Measurements from ENCODE around the gene CMA1.

DNA sequence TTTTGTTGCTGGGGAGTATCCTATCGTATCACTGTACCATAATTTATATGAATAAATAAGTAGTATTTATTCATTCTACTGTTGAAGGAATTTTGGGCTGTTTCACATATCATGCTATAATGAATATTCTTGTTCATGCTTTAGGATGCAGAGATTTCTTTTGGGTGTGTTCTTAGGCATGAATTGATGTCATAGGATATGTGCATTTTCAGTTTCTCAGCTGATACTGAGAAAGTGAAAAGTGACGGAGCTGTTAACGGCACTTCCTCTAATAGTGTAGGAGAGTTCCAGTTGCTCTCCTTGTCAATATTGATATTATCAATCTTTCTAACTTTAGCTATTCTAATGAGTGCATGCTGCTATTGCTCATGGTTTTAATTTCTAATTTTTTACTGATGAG lies 42.3 kb downstream of the CMA1 start:
- TF ChIP-seq, protein P1, sequence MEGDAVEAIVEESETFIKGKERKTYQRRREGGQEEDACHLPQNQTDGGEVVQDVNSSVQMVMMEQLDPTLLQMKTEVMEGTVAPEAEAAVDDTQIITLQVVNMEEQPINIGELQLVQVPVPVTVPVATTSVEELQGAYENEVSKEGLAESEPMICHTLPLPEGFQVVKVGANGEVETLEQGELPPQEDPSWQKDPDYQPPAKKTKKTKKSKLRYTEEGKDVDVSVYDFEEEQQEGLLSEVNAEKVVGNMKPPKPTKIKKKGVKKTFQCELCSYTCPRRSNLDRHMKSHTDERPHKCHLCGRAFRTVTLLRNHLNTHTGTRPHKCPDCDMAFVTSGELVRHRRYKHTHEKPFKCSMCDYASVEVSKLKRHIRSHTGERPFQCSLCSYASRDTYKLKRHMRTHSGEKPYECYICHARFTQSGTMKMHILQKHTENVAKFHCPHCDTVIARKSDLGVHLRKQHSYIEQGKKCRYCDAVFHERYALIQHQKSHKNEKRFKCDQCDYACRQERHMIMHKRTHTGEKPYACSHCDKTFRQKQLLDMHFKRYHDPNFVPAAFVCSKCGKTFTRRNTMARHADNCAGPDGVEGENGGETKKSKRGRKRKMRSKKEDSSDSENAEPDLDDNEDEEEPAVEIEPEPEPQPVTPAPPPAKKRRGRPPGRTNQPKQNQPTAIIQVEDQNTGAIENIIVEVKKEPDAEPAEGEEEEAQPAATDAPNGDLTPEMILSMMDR (IDR thresholded peaks at IDR 0.05; ENCODE audit: insufficient read depth, low read depth, low read length) = no peak
- TF ChIP-seq EZH2 (IDR thresholded peaks at IDR 0.05; ENCODE audit: insufficient read depth, low read length) = no peak

Data from astrocyte (in vitro differentiated cells and primary cell).